ENCODE measurements around the gene DUSP10.

The DUSP10 gene

DNA sequence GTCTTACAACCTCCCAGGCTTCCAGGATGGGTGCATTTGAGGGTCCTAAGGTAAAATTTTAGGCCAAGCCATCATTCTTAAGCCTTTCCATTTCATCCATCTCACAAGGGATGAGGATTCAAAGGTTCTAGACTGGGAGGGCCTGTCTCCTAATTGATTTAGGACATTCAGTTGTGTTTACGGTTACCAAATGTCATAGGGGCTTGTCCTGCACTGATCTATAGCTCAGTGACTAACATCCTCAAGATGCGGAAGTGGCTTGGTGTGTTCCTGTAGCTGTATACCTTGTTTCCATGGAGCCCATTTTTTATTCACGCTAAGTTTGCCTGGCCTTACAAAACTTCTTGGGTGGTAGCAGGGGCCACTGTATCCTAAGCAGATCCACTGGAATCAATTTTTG is 52.8 kb downstream of the DUSP10 start:
- no peak overlapping the region for H3K27ac ChIP-seq (ENCODE audit: low read depth, low read length, poor library complexity, severe bottlenecking)
- no peaks in the 10 kb centered on the region for H3K4me1 ChIP-seq (ENCODE audit: insufficient read depth, low read length, severe bottlenecking)
- no peaks in the 10 kb centered on the region for H3K79me2 ChIP-seq (ENCODE audit: insufficient read depth, low read length)
- H3K4me3 ChIP-seq (ENCODE audit: low read depth, low read length, poor library complexity, severe bottlenecking), result no peak overlapping the region
- H2AFZ ChIP-seq (ENCODE audit: low read length), result no peak overlapping the region
- TF ChIP-seq, protein P1, sequence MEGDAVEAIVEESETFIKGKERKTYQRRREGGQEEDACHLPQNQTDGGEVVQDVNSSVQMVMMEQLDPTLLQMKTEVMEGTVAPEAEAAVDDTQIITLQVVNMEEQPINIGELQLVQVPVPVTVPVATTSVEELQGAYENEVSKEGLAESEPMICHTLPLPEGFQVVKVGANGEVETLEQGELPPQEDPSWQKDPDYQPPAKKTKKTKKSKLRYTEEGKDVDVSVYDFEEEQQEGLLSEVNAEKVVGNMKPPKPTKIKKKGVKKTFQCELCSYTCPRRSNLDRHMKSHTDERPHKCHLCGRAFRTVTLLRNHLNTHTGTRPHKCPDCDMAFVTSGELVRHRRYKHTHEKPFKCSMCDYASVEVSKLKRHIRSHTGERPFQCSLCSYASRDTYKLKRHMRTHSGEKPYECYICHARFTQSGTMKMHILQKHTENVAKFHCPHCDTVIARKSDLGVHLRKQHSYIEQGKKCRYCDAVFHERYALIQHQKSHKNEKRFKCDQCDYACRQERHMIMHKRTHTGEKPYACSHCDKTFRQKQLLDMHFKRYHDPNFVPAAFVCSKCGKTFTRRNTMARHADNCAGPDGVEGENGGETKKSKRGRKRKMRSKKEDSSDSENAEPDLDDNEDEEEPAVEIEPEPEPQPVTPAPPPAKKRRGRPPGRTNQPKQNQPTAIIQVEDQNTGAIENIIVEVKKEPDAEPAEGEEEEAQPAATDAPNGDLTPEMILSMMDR (IDR thresholded peaks at IDR 0.05; ENCODE audit: low read length), result no peak
- TF ChIP-seq EZH2 (IDR thresholded peaks at IDR 0.05; ENCODE audit: borderline replicate concordance, low read length), result no peak
- H3K9me3 ChIP-seq (ENCODE audit: low read length), result no peaks in the 10 kb centered on the region
- H3K4me2 ChIP-seq (ENCODE audit: low read length), result no peak overlapping the region
- no peaks in the 10 kb centered on the region for H4K20me1 ChIP-seq (ENCODE audit: insufficient read depth, low read length)
- H3K27me3 ChIP-seq (ENCODE audit: insufficient read depth, low read length), result no peaks in the 10 kb centered on the region
- no peaks in the 10 kb centered on the region for H3F3A ChIP-seq (ENCODE audit: insufficient read depth, low read length)
- no peak overlapping the region for H3K9ac ChIP-seq (ENCODE audit: low read length)
- H3K36me3 ChIP-seq (ENCODE audit: insufficient read depth, low read length), result no peaks in the 10 kb centered on the region
- H3K9me2 ChIP-seq (ENCODE audit: low read depth, low read length), result no peaks in the 10 kb centered on the region

DNA sequence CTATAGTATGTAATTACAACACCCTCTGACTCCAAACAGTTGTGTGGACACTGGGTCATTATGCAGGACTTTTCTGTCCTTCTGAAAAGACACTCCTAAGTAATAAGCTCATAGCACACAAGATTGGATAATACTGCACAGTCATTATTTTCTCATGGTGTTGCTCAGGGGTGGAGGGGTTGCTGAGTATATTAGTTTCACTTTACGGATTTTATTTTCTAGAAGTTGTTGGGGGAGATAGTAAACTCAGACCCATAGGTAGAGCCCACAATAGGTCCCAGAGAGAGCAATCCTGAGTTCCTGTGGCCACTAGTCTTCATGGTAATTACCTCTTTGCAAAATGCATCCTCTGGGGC is 53.4 kb downstream of the DUSP10 start:
- Histone ChIP-seq H2AFZ (ENCODE audit: low read length) (no peak overlapping the region), H3K36me3 (ENCODE audit: insufficient read depth, low read length) (no peaks in the 10 kb centered on the region), H3K27me3 (ENCODE audit: insufficient read depth, low read length) (no peaks in the 10 kb centered on the region), H3K9me3 (ENCODE audit: low read length) (no peaks in the 10 kb centered on the region), H3K27ac (ENCODE audit: low read depth, low read length, poor library complexity, severe bottlenecking) (no peak overlapping the region), H3K79me2 (ENCODE audit: insufficient read depth, low read length) (no peaks in the 10 kb centered on the region), H4K20me1 (ENCODE audit: insufficient read depth, low read length) (no peaks in the 10 kb centered on the region), H3K4me3 (ENCODE audit: low read depth, low read length, poor library complexity, severe bottlenecking) (no peak overlapping the region), H3K4me2 (ENCODE audit: low read length) (no peak overlapping the region), H3K4me1 (ENCODE audit: insufficient read depth, low read length, severe bottlenecking) (no peaks in the 10 kb centered on the region), H3F3A (ENCODE audit: insufficient read depth, low read length) (no peaks in the 10 kb centered on the region), H3K9ac (ENCODE audit: low read length) (no peak overlapping the region), H3K9me2 (ENCODE audit: low read depth, low read length) (no peaks in the 10 kb centered on the region)
- TF ChIP-seq, protein P1 (IDR thresholded peaks at IDR 0.05; ENCODE audit: low read length), result no peak
- no peak for TF ChIP-seq EZH2 (IDR thresholded peaks at IDR 0.05; ENCODE audit: borderline replicate concordance, low read length)

DNA sequence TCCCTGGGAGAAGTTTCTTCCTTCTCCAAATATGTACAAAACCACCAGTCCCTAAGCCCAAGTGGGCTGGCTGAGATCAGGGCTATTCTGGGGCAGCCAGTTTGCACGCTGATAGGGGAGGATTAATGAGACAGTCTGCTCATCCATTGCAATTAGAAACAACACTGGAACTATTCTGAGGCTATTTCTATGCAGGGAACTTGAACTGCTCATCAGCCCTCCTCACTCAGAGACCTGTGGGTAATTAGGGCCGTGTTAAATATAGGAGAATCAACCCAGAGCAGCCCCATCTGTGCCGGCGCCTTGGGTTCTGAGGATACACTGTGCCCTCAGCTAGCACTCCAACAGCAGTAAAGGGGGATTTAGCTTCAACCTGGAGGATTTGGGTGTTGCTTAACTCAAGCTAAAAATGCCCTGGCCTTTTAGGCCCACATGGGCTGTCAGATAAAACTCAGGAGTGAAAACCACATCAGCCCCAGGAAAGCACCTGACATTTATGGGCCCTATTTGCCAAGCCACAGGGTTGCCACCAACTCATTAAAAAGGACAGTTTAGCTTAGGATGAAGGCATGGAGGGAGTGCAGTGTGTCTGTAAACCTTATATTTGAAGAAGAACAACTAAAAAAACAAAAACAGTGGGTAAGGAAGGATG is 53.9 kb downstream of the DUSP10 start:
- H3F3A ChIP-seq (ENCODE audit: insufficient read depth, low read length), result no peaks in the 10 kb centered on the region
- no peaks in the 10 kb centered on the region for H4K20me1 ChIP-seq (ENCODE audit: insufficient read depth, low read length)
- H3K9ac ChIP-seq (ENCODE audit: low read length), result no peak overlapping the region
- no peak overlapping the region for H3K4me3 ChIP-seq (ENCODE audit: low read depth, low read length, poor library complexity, severe bottlenecking)
- no peaks in the 10 kb centered on the region for H3K36me3 ChIP-seq (ENCODE audit: insufficient read depth, low read length)
- no peaks in the 10 kb centered on the region for H3K9me3 ChIP-seq (ENCODE audit: low read length)
- H3K27me3 ChIP-seq (ENCODE audit: insufficient read depth, low read length), result no peaks in the 10 kb centered on the region
- no peak for TF ChIP-seq EZH2 (IDR thresholded peaks at IDR 0.05; ENCODE audit: borderline replicate concordance, low read length)
- TF ChIP-seq, protein P1 (IDR thresholded peaks at IDR 0.05; ENCODE audit: low read length), result no peak
- no peaks in the 10 kb centered on the region for H3K9me2 ChIP-seq (ENCODE audit: low read depth, low read length)
- no peaks in the 10 kb centered on the region for H3K4me1 ChIP-seq (ENCODE audit: insufficient read depth, low read length, severe bottlenecking)
- no peak overlapping the region for H3K4me2 ChIP-seq (ENCODE audit: low read length)
- H3K27ac ChIP-seq (ENCODE audit: low read depth, low read length, poor library complexity, severe bottlenecking), result no peak overlapping the region
- H3K79me2 ChIP-seq (ENCODE audit: insufficient read depth, low read length), result no peaks in the 10 kb centered on the region
- H2AFZ ChIP-seq (ENCODE audit: low read length), result no peak overlapping the region

Data from OCI-LY1 (cell line).